Endothelial cell (in vitro differentiated cells): ENCODE results near the gene MAML2. TPM values are rescaled to one million over a fixed set of nuclear protein-coding genes. Genes with fewer than 3 reads are reported as not detected.

Experiments
- DNase-seq: peaks from one replicate; pipeline ENCODE4 v3.0.0; 2021; ENCODE audit warnings: low spot score
- H3K27ac Mint-ChIP-seq: one replicate; pipeline ENCODE4 v1.8.0; 2021; ENCODE audit warnings: mixed read lengths, inconsistent platforms; ENCODE audit not compliant: unreplicated experiment
- H3K27me3 Mint-ChIP-seq: one replicate; pipeline ENCODE4 v1.8.0; 2021; ENCODE audit warnings: mild to moderate bottlenecking, moderate library complexity, mixed read lengths, inconsistent platforms; ENCODE audit not compliant: unreplicated experiment
- H3K36me3 Mint-ChIP-seq: one replicate; pipeline ENCODE4 v1.8.0; 2021; ENCODE audit warnings: mild to moderate bottlenecking, low read depth, mixed read lengths, inconsistent platforms; ENCODE audit not compliant: unreplicated experiment
- H3K4me1 Mint-ChIP-seq: one replicate; pipeline ENCODE4 v1.8.0; 2021; ENCODE audit warnings: mild to moderate bottlenecking, mixed read lengths, inconsistent platforms; ENCODE audit not compliant: unreplicated experiment
- H3K4me3 Mint-ChIP-seq: one replicate; pipeline ENCODE4 v1.8.0; 2021; ENCODE audit warnings: mild to moderate bottlenecking, mixed read lengths, inconsistent platforms; ENCODE audit not compliant: unreplicated experiment
- H3K9me3 Mint-ChIP-seq: one replicate; pipeline ENCODE4 v1.8.0; 2021; ENCODE audit warnings: mixed read lengths, inconsistent platforms; ENCODE audit not compliant: unreplicated experiment
- total RNA-seq: library from RNA; stranded (reverse); fragmentation: NEBNext Ultra II Directional; extraction: Animal tissue kit (Norgen Biotek cat#: 25700); gene quantifications from one replicate; pipeline ENCODE4 v1.2.1, GENCODE V29; 2021; ENCODE audit not compliant: unreplicated experiment
- TF ChIP-seq, protein P1 (sequence below): fragments of 200-600 bp; sonication (generic); IDR thresholded peaks from one replicate; pipeline ENCODE4 v1.5.0; 2021; ENCODE audit warnings: antibody characterized with exemption; ENCODE audit not compliant: unreplicated experiment

MAML2 gene
- total RNA-seq, 1 donor from 2014 or later: 6.2 TPM

DNA sequence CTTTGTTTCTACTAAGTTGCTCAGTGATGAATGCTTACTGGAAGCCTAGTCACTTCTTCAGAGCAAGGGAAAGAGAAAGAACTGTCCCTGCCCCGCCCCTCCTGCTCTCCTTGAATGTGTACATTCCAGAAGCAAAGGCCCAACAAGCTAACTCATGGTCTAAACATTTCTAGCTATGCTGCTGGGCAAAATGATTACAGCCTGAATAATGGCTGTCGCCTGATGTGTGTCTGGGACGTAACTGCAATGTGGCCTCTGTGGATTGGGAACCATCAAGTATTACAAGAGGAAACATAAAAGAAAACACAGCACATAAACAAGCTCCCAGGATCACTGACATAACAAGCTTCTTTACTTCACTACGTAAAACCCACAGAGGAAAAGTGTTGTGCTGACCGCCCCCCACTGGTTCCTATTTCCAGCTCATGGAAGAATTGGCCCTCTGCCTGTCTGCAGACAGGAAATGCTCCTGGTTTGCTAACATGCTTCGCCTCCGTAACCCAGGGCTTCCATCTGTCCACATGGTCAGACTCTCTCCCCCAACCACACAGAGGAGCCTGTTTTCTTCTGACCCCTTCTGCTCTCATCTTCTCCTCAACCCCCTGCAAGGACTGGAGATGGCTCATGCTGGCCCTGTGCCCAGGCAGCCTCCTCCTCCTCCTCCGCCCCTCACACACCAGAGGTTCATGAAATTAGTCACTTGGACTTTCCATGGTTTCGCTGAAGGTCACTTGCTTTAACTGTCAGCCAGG lies 187.2 kb downstream of the MAML2 start:
- Mint-ChIP-seq H3K27me3 (no peaks in the 10 kb centered on the region), H3K9me3 (no peaks in the 10 kb centered on the region), H3K27ac (peak overlapping the region; percentile 54), H3K36me3 (no peaks in the 10 kb centered on the region), H3K4me1 (peaks cover 30% of the 10 kb centered on the region), H3K4me3 (no peak overlapping the region)
- DNase-seq: no peak
- TF ChIP-seq, protein P1, sequence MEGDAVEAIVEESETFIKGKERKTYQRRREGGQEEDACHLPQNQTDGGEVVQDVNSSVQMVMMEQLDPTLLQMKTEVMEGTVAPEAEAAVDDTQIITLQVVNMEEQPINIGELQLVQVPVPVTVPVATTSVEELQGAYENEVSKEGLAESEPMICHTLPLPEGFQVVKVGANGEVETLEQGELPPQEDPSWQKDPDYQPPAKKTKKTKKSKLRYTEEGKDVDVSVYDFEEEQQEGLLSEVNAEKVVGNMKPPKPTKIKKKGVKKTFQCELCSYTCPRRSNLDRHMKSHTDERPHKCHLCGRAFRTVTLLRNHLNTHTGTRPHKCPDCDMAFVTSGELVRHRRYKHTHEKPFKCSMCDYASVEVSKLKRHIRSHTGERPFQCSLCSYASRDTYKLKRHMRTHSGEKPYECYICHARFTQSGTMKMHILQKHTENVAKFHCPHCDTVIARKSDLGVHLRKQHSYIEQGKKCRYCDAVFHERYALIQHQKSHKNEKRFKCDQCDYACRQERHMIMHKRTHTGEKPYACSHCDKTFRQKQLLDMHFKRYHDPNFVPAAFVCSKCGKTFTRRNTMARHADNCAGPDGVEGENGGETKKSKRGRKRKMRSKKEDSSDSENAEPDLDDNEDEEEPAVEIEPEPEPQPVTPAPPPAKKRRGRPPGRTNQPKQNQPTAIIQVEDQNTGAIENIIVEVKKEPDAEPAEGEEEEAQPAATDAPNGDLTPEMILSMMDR: no peak

DNA sequence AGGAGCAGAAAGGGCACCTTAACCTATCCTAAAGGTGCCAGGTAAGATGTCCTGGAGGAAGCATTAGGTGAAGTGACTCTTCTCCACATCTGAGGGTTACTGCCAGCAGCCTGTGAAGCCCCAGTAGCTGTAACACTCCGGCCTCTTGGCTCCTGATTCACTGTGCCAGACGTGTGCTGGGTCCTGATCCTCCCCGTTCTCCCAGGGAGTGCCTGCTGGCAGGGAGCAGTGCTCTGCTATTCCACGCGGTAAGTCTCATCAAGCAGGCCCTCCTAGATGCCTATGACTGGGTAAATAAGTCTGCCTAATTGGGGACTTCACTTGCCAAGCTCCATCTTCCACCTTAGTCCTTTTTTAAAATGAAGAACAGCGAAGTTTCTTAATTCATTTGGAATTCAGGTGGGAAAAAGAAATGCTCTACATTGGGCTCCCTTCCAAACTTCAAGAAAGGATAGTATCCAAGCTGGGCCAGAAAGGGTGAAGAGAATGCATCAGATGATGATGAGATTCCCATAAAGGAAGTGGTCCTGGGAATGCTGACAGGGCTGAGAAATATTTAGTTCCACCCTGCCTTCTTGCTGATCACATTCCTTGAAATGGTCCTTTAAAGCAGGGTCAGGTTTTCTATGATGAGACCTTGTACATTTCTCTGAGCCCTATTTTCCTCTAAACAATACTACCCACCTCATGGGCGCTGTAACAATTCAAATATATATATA lies 188.0 kb downstream of the MAML2 start:
- Mint-ChIP-seq H3K4me1 (peaks cover 30% of the 10 kb centered on the region), H3K9me3 (no peaks in the 10 kb centered on the region), H3K27ac (no peak overlapping the region), H3K27me3 (no peaks in the 10 kb centered on the region), H3K36me3 (no peaks in the 10 kb centered on the region), H3K4me3 (no peak overlapping the region)
- DNase-seq: no peak
- TF ChIP-seq, protein P1: no peak

DNA sequence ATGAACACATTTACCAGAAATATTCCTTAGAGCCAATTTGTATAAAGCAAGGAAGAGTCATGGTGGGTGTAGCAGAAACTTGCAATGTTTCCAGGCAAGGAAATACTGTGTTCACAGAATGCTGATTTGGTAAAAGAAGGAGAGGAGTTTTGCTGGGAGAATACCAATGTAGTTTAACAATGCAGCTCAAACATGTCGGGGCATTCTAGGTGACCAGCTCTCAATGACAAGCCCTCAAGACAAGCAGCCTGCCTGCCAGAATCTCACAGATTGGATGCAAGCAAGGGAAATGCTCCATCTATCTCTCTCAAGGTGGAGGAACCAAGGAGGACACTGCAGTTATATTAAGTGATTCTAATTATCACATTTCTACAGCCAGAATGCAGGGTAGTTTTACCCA lies 190.4 kb downstream of the MAML2 start:
- no peaks in the 10 kb centered on the region for H3K9me3 Mint-ChIP-seq
- no peak overlapping the region for H3K4me3 Mint-ChIP-seq
- peaks cover 29% of the 10 kb centered on the region for H3K4me1 Mint-ChIP-seq
- TF ChIP-seq, protein P1: no peak
- DNase-seq: no peak
- H3K27ac Mint-ChIP-seq: no peak overlapping the region
- no peaks in the 10 kb centered on the region for H3K27me3 Mint-ChIP-seq
- no peaks in the 10 kb centered on the region for H3K36me3 Mint-ChIP-seq

DNA sequence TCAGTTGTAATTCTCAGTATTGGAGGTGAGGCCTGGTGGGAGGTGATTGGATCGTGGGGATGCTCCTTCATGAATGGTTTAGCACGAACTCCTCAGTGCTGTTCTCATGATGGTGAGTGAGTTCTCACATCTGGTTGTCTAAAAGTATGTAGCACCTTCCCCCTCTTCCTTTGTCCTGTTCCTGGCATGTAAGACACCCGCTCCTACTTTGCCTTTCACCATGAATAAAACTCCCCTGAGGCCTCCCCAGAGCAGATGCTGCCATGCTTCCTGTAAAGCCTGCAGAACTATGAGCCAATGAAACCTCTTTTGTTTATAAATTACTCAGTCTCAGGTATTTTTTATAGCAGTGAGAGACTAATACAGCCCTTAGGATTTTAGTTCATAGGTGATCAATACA lies 191.5 kb downstream of the MAML2 start:
- H3K4me1 Mint-ChIP-seq: peaks cover 18% of the 10 kb centered on the region
- TF ChIP-seq, protein P1: no peak
- no peaks in the 10 kb centered on the region for H3K36me3 Mint-ChIP-seq
- H3K4me3 Mint-ChIP-seq: no peak overlapping the region
- no peak for DNase-seq
- H3K27me3 Mint-ChIP-seq: no peaks in the 10 kb centered on the region
- no peaks in the 10 kb centered on the region for H3K9me3 Mint-ChIP-seq
- no peak overlapping the region for H3K27ac Mint-ChIP-seq

DNA sequence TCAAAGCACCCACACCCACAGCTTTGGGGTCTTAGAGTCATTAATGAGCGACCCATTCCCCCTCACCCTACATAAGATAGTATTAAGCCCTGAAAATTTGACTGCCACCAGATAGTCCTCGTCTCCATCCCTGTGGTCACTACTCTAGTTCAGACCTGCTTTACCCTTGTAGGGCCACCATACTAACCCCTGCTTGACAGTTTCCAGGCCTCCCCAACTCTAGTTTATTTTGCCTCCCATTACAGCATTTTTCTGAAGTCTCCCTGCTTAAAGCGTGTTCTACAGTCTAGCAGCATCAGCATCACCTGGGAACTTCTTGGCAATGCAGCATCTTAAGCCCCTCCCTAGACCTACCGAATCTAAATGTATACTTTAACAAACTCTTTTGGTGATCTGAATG lies 192.4 kb downstream of the MAML2 start:
- Mint-ChIP-seq H3K27me3 (no peaks in the 10 kb centered on the region), H3K9me3 (no peaks in the 10 kb centered on the region), H3K4me1 (peaks cover 9% of the 10 kb centered on the region), H3K27ac (no peak overlapping the region), H3K4me3 (no peak overlapping the region), H3K36me3 (no peaks in the 10 kb centered on the region)
- TF ChIP-seq, protein P1: no peak
- DNase-seq: no peak
